GM18507 (cell line): Measurements from ENCODE around the gene MAD1L1.

Source experiments
- DNase-seq: peaks from one replicate; pipeline ENCODE4 v3.0.0; 2011; ENCODE audit warnings: low read depth; ENCODE audit not compliant: insufficient read length; ENCODE audit errors: extremely low spot score
- FAIRE-seq: peaks from 2 replicates; lab custom pipeline; 2011; peaks lifted over from hg19 to GRCh38; lab: Jason Lieb, UNC

Gene MAD1L1

GRCh38 chr7:1965579-1966294, 267.0 kb downstream of the MAD1L1 start:
- FAIRE-seq (no peak), DNase-seq (no peak)

GRCh38 chr7:1964913-1965578, 267.7 kb downstream of the MAD1L1 start:
- FAIRE-seq (no peak), DNase-seq (no peak)

GRCh38 chr7:1964211-1964912, 268.4 kb downstream of the MAD1L1 start:
- DNase-seq (no peak), FAIRE-seq (no peak)

GRCh38 chr7:1963575-1963974, 269.2 kb downstream of the MAD1L1 start:
- FAIRE-seq: no peak

GRCh38 chr7:1961701-1962276, 271.0 kb downstream of the MAD1L1 start:
- FAIRE-seq (no peak), DNase-seq (no peak)

More at GRCh38 chr7:1963575-1963974, 269.2 kb downstream of the MAD1L1 start:
- DNase-seq: no peak

- FAIRE-seq (no peak), DNase-seq (no peak)
Observed at GRCh38 chr7:1959305-1959704, 273.4 kb downstream of the MAD1L1 start.

- FAIRE-seq: no peak
- no peak for DNase-seq
Observed at GRCh38 chr7:1957471-1958225, 275.1 kb downstream of the MAD1L1 start.

GRCh38 chr7:1956611-1957470, 275.9 kb downstream of the MAD1L1 start:
- FAIRE-seq (no peak), DNase-seq (no peak)

- FAIRE-seq (no peak), DNase-seq (no peak)
Observed at GRCh38 chr7:1956141-1956540, 276.6 kb downstream of the MAD1L1 start.

- DNase-seq: no peak
- FAIRE-seq: no peak
Observed at GRCh38 chr7:1954366-1955004, 278.3 kb downstream of the MAD1L1 start.

GRCh38 chr7:1953199-1954190, 279.2 kb downstream of the MAD1L1 start:
- DNase-seq: no peak
- no peak for FAIRE-seq

GRCh38 chr7:1952781-1953180, 280.0 kb downstream of the MAD1L1 start:
- DNase-seq (no peak), FAIRE-seq (no peak)

GRCh38 chr7:1952169-1952760, 280.5 kb downstream of the MAD1L1 start:
- DNase-seq (no peak), FAIRE-seq (no peak)

- DNase-seq (no peak), FAIRE-seq (no peak)
Observed at GRCh38 chr7:1951600-1951999, 281.1 kb downstream of the MAD1L1 start.

GRCh38 chr7:1951159-1951536, 281.6 kb downstream of the MAD1L1 start:
- FAIRE-seq: no peak
- no peak for DNase-seq

- DNase-seq (no peak), FAIRE-seq (no peak)
Observed at GRCh38 chr7:1950452-1951158, 282.1 kb downstream of the MAD1L1 start.
